Stimulated activated CD4-positive, alpha-beta T cell treated with anti-CD3 and anti-CD28 coated beads, Interleukin-1b, Interleukin-23, amount 100 ng/mL, for 4 hours (primary cell): ENCODE results near the gene ZNF284.

Experiments used
- DNase-seq, 2 donors: peaks; one replicate each; pipeline ENCODE4 v3.0.0-alpha.2; 2020; ENCODE audit warnings: low read depth in 2 of 2

The ZNF284 gene

GRCh38 chr19:44071824-44072542 is at the start of gene ZNF284:
ZNF284 (plus strand) TSS chr19:44072159; CDS start chr19:44076390, 4,231 bp downstream.
- peak; percentile 66 to 73 for DNase-seq

- DNase-seq = no peak
These were observed 47.1 kb upstream of the ZNF284 start for GRCh38 chr19:44024900-44025216.

GRCh38 chr19:44025217-44025936 is 46.6 kb upstream of the ZNF284 start, which contains the start of gene ZNF222:
ZNF222 (plus strand) TSS chr19:44025379; CDS start chr19:44025437, 58 bp downstream.
- peak; percentile 52 to 66 for DNase-seq

GRCh38 chr19:44026622-44027021 is 45.3 kb upstream of the ZNF284 start:
- DNase-seq = no peak

- no peak for DNase-seq
These were observed 39.9 kb upstream of the ZNF284 start for GRCh38 chr19:44032001-44032610.

GRCh38 chr19:44042147-44042546 is 29.8 kb upstream of the ZNF284 start:
- DNase-seq = no peak

GRCh38 chr19:44050740-44051649 is 21.0 kb upstream of the ZNF284 start:
- peak in 1 of 2 donors; percentile 11 for DNase-seq

- DNase-seq = peak; percentile 25 to 66
These were observed 20.1 kb upstream of the ZNF284 start, which contains the start of gene ZNF223 for GRCh38 chr19:44051650-44052402. ZNF223 (plus strand) TSS chr19:44052036; CDS start chr19:44055177, 3,141 bp downstream.

- no peak for DNase-seq
These were observed 16.1 kb upstream of the ZNF284 start for GRCh38 chr19:44055870-44056269.

GRCh38 chr19:44059229-44059628 is 12.7 kb upstream of the ZNF284 start:
- no peak for DNase-seq

GRCh38 chr19:44061038-44061437 is 10.9 kb upstream of the ZNF284 start:
- DNase-seq = no peak

GRCh38 chr19:44066305-44066704 is 5.7 kb upstream of the ZNF284 start:
- DNase-seq = no peak

GRCh38 chr19:44069415-44069814 is 2.5 kb upstream of the ZNF284 start:
- DNase-seq = no peak

GRCh38 chr19:44072543-44073401 is 813 bp downstream of the ZNF284 start:
- no peak for DNase-seq

- no peak for DNase-seq
These were observed 4.4 kb downstream of the ZNF284 start for GRCh38 chr19:44076325-44076724.

- DNase-seq = no peak
These were observed 20.1 kb downstream of the ZNF284 start for GRCh38 chr19:44092108-44092507.

GRCh38 chr19:44093931-44094765 is 22.2 kb downstream of the ZNF284 start, which contains the start of gene ZNF224:
ZNF224 (plus strand) TSS chr19:44094361; CDS start chr19:44097874, 3,513 bp downstream.
- DNase-seq = peak; percentile 60 to 71

GRCh38 chr19:44107751-44108150 is 35.8 kb downstream of the ZNF284 start:
- no peak for DNase-seq

GRCh38 chr19:44109458-44109857 is 37.5 kb downstream of the ZNF284 start:
- DNase-seq = no peak
